Stimulated activated CD4-positive, alpha-beta T cell treated with anti-CD3 and anti-CD28 coated beads, Interleukin-15, amount 100 ng/mL, for 24 hours (primary cell): ENCODE results near the gene TMEM53.

Source experiments
- DNase-seq: peaks from one replicate; pipeline ENCODE4 v3.0.0-alpha.2; 2020

The TMEM53 gene

GRCh38 chr1:44646261-44647110, 27.8 kb downstream of the TMEM53 start:
- no peak for DNase-seq

GRCh38 chr1:44645476-44646244, 28.6 kb downstream of the TMEM53 start:
- DNase-seq = no peak

- DNase-seq = no peak
Observed at GRCh38 chr1:44644806-44645205, 29.5 kb downstream of the TMEM53 start.

- no peak for DNase-seq
Observed at GRCh38 chr1:44643721-44644334, 30.5 kb downstream of the TMEM53 start.

- DNase-seq = no peak
Observed at GRCh38 chr1:44642925-44643324, 31.4 kb downstream of the TMEM53 start.

- no peak for DNase-seq
Observed at GRCh38 chr1:44642255-44642654, 32.0 kb downstream of the TMEM53 start.

GRCh38 chr1:44641126-44642102, 32.9 kb downstream of the TMEM53 start:
- DNase-seq = no peak

- no peak for DNase-seq
Observed at GRCh38 chr1:44640200-44640853, 34.0 kb downstream of the TMEM53 start.

- no peak for DNase-seq
Observed at GRCh38 chr1:44637702-44638411, 36.4 kb downstream of the TMEM53 start.

- DNase-seq = no peak
Observed at GRCh38 chr1:44636688-44637598, 37.3 kb downstream of the TMEM53 start.

- DNase-seq = no peak
Observed at GRCh38 chr1:44636083-44636687, 38.1 kb downstream of the TMEM53 start.

- DNase-seq = no peak
Observed at GRCh38 chr1:44635439-44635838, 38.8 kb downstream of the TMEM53 start.

- no peak for DNase-seq
Observed at GRCh38 chr1:44634606-44635189, 39.6 kb downstream of the TMEM53 start.

- DNase-seq = peak; percentile 18
Observed at GRCh38 chr1:44632598-44632997, 41.7 kb downstream of the TMEM53 start.

- DNase-seq = peak; percentile 94
Observed at GRCh38 chr1:44631647-44632539, 42.4 kb downstream of the TMEM53 start.

GRCh38 chr1:44631333-44631646, 43.0 kb downstream of the TMEM53 start:
- DNase-seq = no peak

GRCh38 chr1:44630116-44630515, 44.2 kb downstream of the TMEM53 start:
- no peak for DNase-seq
